GM23338 (cell line): Measurements from ENCODE around the gene TMEM212.

Experiments
- CREB1 ChIP-seq: fragments of 250-450 bp; sonication (Bioruptor Pico); IDR thresholded peaks from 2 replicates; pipeline ENCODE4 v1.5.0; 2020; ENCODE audit warnings: low read depth, mild to moderate bottlenecking, moderate library complexity
- CTCF ChIP-seq, 2 experiments: fragments of 200-600 bp in 1 of 2; sonication (generic) in 1 of 2; conservative IDR thresholded peaks; 2 replicates each; pipeline versions ENCODE4 v1.5.1 to v1.6.1; 2016 to 2017; ENCODE audit warnings: antibody characterized with exemption in 2 of 2, low read depth in 2 of 2, mild to moderate bottlenecking in 2 of 2, moderate library complexity in 1 of 2
- ETS1 ChIP-seq: IDR thresholded peaks from 2 replicates; pipeline ENCODE4 v1.6.1; 2016; ENCODE audit warnings: antibody characterized with exemption
- EZH2 ChIP-seq: fragments of 200-600 bp; sonication (generic); IDR thresholded peaks from one replicate; pipeline ENCODE4 v1.8.0; 2017; ENCODE audit warnings: antibody characterized with exemption, mild to moderate bottlenecking, low read depth; ENCODE audit not compliant: unreplicated experiment
- EZH2phosphoT487 ChIP-seq: fragments of 200-600 bp; sonication (generic); IDR thresholded peaks from one replicate; pipeline ENCODE4 v1.8.1; 2018; ENCODE audit warnings: antibody characterized with exemption; ENCODE audit not compliant: unreplicated experiment
- JUNB ChIP-seq: IDR thresholded peaks from one replicate; pipeline ENCODE4 v1.6.1; 2016; ENCODE audit warnings: antibody characterized with exemption; ENCODE audit not compliant: unreplicated experiment
- NANOG ChIP-seq: IDR thresholded peaks from 2 replicates; pipeline ENCODE4 v1.6.1; 2016; ENCODE audit warnings: antibody characterized with exemption, borderline replicate concordance
- POLR2AphosphoS5 ChIP-seq: IDR thresholded peaks from 2 replicates; pipeline ENCODE4 v1.6.1; 2016; ENCODE audit warnings: antibody characterized with exemption, low read depth
- REST ChIP-seq: IDR thresholded peaks from one replicate; pipeline ENCODE4 v1.6.1; 2018; ENCODE audit warnings: antibody characterized with exemption; ENCODE audit not compliant: unreplicated experiment
- STAT1 ChIP-seq: IDR thresholded peaks from one replicate; pipeline ENCODE4 v1.6.1; 2016; ENCODE audit warnings: antibody characterized with exemption; ENCODE audit not compliant: unreplicated experiment
- ZNF114 ChIP-seq: fragments of 250-450 bp; sonication (Bioruptor Pico); IDR thresholded peaks from 2 replicates; pipeline ENCODE4 v1.5.0; 2020; ENCODE audit warnings: mild to moderate bottlenecking, moderate library complexity
- ZNF331 ChIP-seq: fragments of 250-450 bp; sonication (Bioruptor Pico); IDR thresholded peaks from 2 replicates; pipeline ENCODE4 v1.5.0; 2020; ENCODE audit warnings: low read depth, mild to moderate bottlenecking, moderate library complexity
- ZNF462 ChIP-seq: fragments of 250-450 bp; sonication (Bioruptor Pico); IDR thresholded peaks from 2 replicates; pipeline ENCODE4 v1.5.0; 2020; ENCODE audit warnings: mild to moderate bottlenecking, moderate library complexity

GRCh38 chr3:171838218-171838720, 4.9 kb upstream of the TMEM212 start:
- TF ChIP-seq CTCF (conservative IDR thresholded peaks at IDR 0.05; ENCODE audit: low read depth in 2 of 2) (no peak), REST (no peak), CREB1 (CRISPR knock-in tag) (no peak), EZH2phosphoT487 (no peak), POLR2AphosphoS5 (no peak), EZH2 (no peak), ETS1 (no peak), JUNB (no peak), ZNF331 (CRISPR knock-in tag) (no peak), STAT1 (no peak), ZNF462 (CRISPR knock-in tag) (no peak), NANOG (no peak), ZNF114 (no peak)
